IPS DF 6.9 (cell line): ENCODE data around the gene ARPC1B.
"Not testable (repeated sequence)": the region's sequence is repeated elsewhere in the genome, so short reads cannot be mapped to it uniquely, and the experiment has no call there.

ENCODE experiments used
- DNase-seq: peaks from one replicate; pipeline ENCODE4 v3.0.0-alpha.2; 2013; ENCODE audit warnings: low read depth, low spot score
- H3K27ac ChIP-seq: one replicate; pipeline ENCODE4 v1.5.1; 2013; ENCODE audit warnings: low read length, control low read depth
- H3K27me3 ChIP-seq: 2 replicates; pipeline ENCODE4 v1.6.1; 2013; ENCODE audit warnings: mild to moderate bottlenecking, low read length; ENCODE audit not compliant: control insufficient read depth, insufficient read depth
- H3K36me3 ChIP-seq: 2 replicates; pipeline ENCODE4 v1.6.1; 2013; ENCODE audit warnings: low read length; ENCODE audit not compliant: control insufficient read depth, insufficient read depth
- H3K4me1 ChIP-seq: 2 replicates; pipeline ENCODE4 v1.6.1; 2013; ENCODE audit warnings: low read length; ENCODE audit not compliant: control insufficient read depth, insufficient read depth
- H3K4me3 ChIP-seq: 2 replicates; pipeline ENCODE4 v1.5.1; 2013; ENCODE audit warnings: mild to moderate bottlenecking, low read length
- H3K9me3 ChIP-seq: 2 replicates; pipeline ENCODE4 v1.6.1; 2013; ENCODE audit warnings: low read length, inconsistent platforms; ENCODE audit not compliant: control insufficient read depth, insufficient read depth
- WGBS: extraction: QIAGEN DNeasy Blood & Tissue Kit; methylation state at CpG from one replicate; pipeline ENCODE4 v1.1.7; 2013; ENCODE audit warnings: mixed read lengths, missing lambda C conversion rate; ENCODE audit not compliant: insufficient read length, insufficient coverage; 5-methylcytosine and 5-hydroxymethylcytosine counted together

ARPC1B gene

DNA sequence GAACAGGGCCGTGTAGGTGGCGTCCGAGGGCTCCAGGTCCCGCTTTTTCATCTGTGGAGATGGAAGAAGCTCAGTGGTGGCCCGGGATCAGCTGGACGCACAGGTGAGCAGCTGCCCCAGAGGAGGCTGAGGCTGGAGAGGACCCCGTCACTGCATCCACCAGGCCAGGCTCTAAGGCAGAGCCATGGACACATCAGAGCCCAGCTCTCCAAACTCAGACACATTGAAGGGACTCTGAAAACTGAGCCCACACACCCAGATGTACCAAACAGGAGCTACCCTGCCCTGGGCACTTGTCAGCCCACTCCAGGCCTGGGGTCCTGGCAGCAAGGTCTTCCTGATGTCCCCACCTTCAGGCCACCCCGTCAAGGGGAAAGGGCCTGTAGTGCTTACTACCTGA lies 55.2 kb downstream of the ARPC1B start:
- no CpG with 5 or more reads among the region's 8 CpGs for WGBS
- Histone ChIP-seq H3K4me3 (no peak overlapping the region), H3K27ac (no peak overlapping the region), H3K27me3 (no peaks in the 10 kb centered on the region), H3K9me3 (no peaks in the 10 kb centered on the region), H3K4me1 (no peaks in the 10 kb centered on the region), H3K36me3 (peaks cover 43% of the 10 kb centered on the region)
- no peak for DNase-seq

DNA sequence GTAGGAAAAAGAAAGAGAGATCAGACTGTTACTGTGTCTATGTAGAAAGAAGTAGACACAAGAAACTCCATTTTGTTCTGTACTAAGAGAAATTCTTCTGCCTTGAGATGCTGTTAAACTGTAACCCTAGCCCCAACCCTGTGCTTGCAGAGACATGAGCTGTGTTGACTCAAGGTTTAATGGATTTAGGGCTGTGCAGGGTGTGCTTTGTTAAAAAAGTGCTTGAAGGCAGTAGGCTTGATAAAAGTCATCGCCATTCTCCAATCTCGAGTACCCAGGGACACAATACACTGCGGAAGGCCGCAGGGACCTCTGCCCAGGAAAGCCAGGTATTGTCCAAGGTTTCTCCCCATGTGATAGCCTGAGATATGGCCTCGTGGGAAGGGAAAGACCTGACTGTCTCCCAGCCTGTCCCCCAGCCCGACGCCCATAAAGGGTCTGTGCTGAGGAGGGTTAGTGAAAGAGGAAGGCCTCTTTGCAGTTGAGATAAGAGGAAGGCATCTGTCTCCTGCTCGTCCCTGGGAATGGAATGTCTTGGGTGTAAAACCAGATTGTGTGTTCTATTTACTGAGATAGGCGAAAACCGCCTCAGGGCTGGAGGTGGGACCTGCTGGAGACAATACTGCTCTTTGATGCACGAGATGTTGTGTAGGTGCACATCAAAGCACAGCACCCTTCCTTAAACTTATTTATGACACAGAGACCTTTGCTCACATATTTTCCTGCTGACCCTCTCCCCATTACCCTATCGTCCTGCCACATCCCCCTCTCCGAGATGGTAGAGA lies 57.4 kb downstream of the ARPC1B start:
- H3K9me3 ChIP-seq, H3K27me3 ChIP-seq, H3K27ac ChIP-seq, DNase-seq, H3K4me1 ChIP-seq, H3K4me3 ChIP-seq: not testable (repeated sequence)
- WGBS = no CpG with 5 or more reads among the region's 13 CpGs
- H3K36me3 ChIP-seq = peaks cover 40% of the 10 kb centered on the region

DNA sequence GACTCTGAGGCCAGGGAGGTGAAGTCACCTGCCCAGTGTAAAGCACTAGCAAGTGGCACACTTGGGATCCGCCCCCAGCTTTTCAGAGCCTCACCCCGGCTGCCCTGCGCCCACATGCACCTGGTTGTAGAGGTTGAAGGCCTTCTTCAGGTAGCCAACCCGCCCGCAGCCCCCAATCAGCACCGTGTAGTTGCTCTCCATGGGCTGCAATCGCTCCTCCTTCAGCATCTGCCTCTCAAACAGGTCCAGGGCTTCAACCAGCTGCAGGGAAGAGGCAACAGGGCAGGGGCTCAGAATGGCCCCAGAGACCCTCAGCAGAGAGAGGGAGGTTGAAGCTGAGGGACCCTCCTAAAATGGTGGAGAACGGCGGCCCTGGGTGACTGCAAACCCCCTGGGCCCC lies 58.6 kb downstream of the ARPC1B start:
- H3K4me3 ChIP-seq = no peak overlapping the region
- peaks cover 40% of the 10 kb centered on the region for H3K36me3 ChIP-seq
- H3K9me3 ChIP-seq = no peaks in the 10 kb centered on the region
- H3K27ac ChIP-seq = no peak overlapping the region
- no peak for DNase-seq
- WGBS = no CpG with 5 or more reads among the region's 9 CpGs
- no peaks in the 10 kb centered on the region for H3K27me3 ChIP-seq
- no peaks in the 10 kb centered on the region for H3K4me1 ChIP-seq

DNA sequence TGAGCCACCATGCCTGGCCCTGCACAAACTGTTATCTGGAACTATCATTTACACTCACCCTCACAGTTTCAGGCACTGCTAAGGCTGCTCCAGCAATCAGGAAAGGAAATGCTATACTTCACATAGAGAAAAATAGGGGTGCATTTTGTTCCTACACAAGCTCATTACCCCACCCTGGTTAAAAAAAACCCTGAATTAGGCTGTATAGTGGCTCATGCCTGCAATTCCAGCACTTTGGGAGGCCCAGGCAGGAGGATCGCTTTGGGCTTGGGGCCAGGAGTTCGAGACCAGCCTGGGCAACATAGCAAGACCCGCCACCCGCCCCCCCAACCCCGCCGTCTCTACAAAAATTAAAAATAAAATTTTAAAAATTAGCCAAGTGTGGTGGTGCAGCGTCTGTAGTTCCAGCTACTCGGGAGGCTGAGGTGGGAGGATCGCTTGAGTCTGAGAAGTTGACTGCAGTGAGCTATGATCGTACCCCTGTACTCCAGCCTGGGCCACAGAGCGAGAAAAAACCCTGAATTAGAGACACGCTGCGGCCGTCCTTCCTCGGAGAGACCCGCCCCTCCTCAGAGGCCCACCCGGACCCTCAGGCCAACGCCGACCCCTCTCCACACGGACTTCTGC lies 63.5 kb downstream of the ARPC1B start:
- WGBS = no CpG with 5 or more reads among the region's 20 CpGs
- Histone ChIP-seq H3K4me3 (peak overlapping the region; percentile 94), H3K4me1 (peaks cover 6% of the 10 kb centered on the region), H3K27me3 (no peaks in the 10 kb centered on the region), H3K9me3 (no peaks in the 10 kb centered on the region), H3K27ac (no peak overlapping the region), H3K36me3 (peaks cover 20% of the 10 kb centered on the region)
- DNase-seq = no peak

DNA sequence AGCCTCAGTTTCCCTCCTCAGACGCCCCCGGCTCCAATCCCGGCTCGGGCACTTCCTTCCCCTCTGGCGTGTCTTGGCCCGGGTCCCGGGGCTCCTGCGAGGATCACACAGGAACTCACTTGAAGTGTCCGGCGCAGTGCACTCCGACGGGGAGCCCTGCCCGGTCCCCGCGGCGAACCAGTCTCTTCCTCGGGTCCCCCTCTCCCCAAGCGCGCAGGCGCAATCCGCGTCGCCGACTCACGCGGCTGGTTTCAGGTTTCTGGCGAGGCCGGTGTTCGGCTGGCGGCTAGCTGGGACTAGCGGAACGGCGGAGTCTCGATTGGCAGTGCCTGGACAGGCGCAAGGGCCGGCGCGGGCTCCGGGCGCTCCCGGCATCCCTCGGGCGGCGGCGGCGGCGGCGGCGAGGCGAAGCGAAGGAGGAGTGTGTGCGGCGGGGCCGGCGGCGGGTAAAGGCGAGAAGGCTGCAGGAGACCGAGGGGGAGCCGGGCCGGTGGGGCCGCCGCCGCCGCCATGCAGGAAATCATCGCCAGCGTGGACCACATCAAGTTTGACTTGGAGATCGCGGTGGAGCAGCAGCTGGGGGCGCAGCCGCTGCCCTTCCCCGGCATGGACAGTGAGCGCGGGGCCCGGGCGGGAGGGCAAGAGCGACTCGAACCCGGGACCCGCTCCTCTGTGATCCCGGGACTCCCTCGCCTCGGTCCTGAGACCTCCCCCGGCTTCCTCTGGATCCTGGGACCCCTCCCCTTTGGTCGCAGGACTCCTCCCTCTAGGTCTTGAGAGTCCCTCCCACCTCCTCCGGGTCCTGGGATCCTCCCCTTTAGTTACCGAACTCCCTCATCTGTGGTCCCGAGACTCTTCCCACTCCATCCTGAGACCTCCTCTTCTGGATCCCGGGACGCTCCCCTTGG lies 64.3 kb downstream of the ARPC1B start, which contains the start of the genes CPSF4 and PTCD1:
Gene CPSF4, plus strand, starts transcription at position 371 of the 908 bp plus-strand sequence. Its CDS starts 140 bp downstream, at position 511.
Gene PTCD1, minus strand, starts transcription at position 226 of the 908 bp plus-strand sequence. CDS start 3,556 bp downstream, outside the sequence.
- H3K9me3 ChIP-seq = no peaks in the 10 kb centered on the region
- peaks cover 6% of the 10 kb centered on the region for H3K4me1 ChIP-seq
- WGBS = no CpG with 5 or more reads among the region's 89 CpGs
- H3K36me3 ChIP-seq = peaks cover 21% of the 10 kb centered on the region
- peak; percentile 88 for DNase-seq
- H3K4me3 ChIP-seq = peak within 1 kb of the TSS; percentile 94
- H3K27ac ChIP-seq = no peak within 1 kb of the TSS
- no peaks in the 10 kb centered on the region for H3K27me3 ChIP-seq

DNA sequence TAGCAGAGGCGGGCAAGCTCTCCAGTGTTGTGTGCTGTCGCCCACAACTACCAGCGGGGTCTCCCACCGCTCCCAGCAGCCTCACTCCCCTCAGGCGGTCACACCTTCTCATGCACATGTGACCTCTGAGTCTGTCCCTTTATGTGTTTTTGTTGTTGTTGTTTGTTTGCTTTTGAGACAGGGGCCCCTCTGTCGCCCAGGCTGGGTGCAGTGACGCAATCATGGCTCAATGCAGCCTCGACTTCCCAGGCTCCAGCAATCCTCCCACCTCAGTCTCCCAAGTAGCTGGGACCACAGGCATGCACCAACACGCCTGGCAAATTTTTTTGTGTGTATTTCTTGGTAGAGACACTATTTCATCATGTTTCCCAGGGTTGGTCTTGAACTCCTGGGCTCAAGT lies 65.7 kb downstream of the ARPC1B start:
- no CpG with 5 or more reads among the region's 9 CpGs for WGBS
- H3K27ac ChIP-seq = no peak overlapping the region
- no peaks in the 10 kb centered on the region for H3K27me3 ChIP-seq

More for the DNA sequence above, 65.7 kb downstream of the ARPC1B start:
- H3K4me1 ChIP-seq = peaks cover 6% of the 10 kb centered on the region
- DNase-seq = no peak
- peaks cover 24% of the 10 kb centered on the region for H3K36me3 ChIP-seq
- H3K4me3 ChIP-seq = no peak overlapping the region
- H3K9me3 ChIP-seq = no peaks in the 10 kb centered on the region
